Kidney tubule cell (primary cell): ENCODE data around the gene DGCR2.
"Not testable (repeated sequence)": the region's sequence is repeated elsewhere in the genome, so short reads cannot be mapped to it uniquely, and the experiment has no call there.

ENCODE experiments used
- DNase-seq: peaks from one replicate; pipeline ENCODE4 v3.0.0-alpha.2; 2018; ENCODE audit warnings: low spot score

DGCR2 gene

GRCh38 chr22:19060356-19061009 is 61.7 kb downstream of the DGCR2 start:
- no peak for DNase-seq

DNA sequence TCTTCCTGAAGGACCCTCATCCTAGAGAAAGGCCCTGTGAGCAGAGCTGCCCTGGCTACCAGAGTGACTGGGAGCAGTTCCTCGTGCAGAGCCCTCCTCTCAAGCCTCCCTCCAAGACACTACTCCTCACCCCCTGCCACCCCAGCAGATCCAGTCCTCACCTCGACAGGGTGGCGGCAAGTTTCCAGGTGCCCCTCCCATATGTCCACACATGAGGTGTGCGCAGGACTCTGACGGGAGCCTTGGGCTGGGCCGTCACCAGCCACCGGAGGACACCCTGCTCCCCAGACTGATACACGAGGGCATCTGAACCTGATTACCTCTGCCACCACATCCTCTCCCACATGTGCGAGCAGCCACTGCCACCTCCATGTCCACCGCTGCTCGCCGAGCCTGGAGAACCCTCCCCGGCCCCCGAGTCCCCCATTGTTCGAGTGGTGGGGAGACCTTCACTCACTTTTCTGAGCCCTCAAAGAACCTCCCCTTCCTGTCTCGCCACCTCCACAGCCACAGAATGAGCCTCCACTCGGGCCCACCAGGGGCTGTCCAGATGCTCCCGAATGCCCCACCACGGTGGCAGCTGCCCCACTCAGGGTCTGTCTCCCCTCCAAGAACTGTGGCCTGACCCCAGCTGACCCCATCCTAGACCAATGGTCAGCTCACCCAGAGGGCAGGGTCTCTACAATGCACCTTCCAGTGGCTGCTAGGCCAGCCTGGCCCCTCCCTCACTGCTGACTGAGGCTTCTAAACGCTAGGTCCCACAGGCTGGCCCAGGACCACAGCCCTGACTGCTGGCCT is 62.5 kb downstream of the DGCR2 start:
- no peak for DNase-seq

DNA sequence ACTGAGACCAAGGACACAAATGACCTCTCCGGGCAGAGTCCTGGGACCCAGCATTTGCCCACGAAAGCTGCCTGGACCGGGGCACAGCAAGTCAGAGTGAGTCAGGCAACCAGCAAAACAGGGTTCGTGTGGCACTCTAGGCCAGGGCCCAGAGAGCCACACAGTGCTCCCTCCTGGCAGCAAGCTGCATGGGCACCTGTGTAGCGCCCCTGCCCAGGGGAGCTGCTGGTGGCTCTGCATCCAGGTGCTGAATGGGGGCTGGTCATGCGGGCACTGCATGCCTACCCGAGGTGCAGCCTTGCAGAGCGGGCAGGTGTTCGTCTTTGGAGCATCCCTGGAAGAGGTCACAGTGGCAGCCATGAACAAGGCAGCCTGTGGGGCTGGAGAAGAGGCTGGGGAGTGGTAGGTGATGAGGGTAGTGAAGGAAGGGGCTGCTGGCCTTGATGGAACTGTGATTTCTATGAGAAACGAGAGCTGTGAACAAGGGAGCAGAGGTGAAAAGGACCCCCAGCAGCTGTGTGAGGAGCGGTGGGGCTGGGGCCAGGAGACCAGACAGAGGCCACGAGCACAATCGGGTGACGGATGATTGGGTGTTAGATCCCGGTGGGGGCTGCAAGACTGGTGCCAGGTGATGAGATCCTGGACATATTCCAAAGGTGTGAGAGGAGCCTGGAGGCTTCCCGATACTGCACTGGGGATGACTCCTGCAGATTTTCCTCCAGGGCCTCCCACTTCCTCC is 63.3 kb downstream of the DGCR2 start:
- DNase-seq: no peak

DNA sequence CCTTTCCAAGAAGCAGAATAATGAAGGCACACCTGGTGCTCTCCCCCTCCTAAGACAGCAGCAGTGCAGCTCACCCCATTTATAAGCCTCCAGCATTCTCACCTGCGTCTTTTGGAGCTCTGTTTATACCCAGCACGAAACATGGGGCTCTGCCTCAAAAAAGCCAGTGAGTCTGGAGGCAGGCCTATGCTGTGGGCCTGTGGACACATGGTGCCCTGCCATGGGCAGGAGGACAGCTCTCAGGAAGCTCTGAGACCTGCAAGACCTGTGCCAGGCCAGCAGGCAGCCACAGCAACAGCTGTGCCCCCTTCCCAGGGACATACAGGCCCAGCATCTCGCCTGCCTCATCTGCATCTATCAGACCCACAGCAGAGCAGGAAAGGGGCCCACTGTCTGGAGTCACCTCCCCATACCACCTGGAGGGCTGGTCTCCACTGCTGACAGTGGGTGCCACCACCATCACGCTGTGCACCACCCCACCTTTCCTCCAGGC is 64.2 kb downstream of the DGCR2 start:
- DNase-seq: no peak

- no peak for DNase-seq
Observed at GRCh38 chr22:19057539-19057938, 64.7 kb downstream of the DGCR2 start.

GRCh38 chr22:19056951-19057401 is 65.2 kb downstream of the DGCR2 start:
- no peak for DNase-seq

GRCh38 chr22:19055801-19056200 is 66.4 kb downstream of the DGCR2 start:
- no peak for DNase-seq

DNA sequence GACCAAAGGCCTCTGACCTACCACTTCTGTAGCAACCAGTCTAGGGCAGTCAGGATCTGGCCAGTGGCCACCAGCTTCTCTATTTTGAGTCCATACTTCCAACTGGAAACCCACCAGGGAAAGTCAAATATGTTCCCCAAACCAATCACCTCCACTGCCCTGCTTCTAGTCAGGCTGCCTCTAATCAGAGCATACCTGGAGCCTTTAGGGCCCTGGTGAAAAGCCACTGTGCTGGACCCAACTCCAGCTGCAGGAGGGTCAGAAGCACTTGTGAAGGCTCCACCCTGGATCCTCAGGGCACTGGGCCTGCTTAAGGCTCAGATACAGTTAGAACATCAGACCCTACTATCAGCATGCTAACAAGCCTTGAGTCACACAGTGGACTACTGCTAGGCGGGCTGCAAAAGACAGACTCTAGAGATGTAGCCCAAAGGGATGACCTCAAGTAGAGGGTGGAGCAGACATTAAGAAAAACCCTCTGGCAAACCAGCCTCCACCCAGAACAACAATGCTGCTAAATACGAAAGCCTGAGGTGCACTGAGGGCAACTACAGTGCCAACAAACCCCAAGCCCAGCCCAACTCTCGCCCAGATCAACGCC is 69.2 kb downstream of the DGCR2 start:
- DNase-seq: no peak

GRCh38 chr22:19051381-19052072 is 70.7 kb downstream of the DGCR2 start:
- no peak for DNase-seq

GRCh38 chr22:19050847-19051246 is 71.4 kb downstream of the DGCR2 start:
- not testable (repeated sequence) for DNase-seq

DNA sequence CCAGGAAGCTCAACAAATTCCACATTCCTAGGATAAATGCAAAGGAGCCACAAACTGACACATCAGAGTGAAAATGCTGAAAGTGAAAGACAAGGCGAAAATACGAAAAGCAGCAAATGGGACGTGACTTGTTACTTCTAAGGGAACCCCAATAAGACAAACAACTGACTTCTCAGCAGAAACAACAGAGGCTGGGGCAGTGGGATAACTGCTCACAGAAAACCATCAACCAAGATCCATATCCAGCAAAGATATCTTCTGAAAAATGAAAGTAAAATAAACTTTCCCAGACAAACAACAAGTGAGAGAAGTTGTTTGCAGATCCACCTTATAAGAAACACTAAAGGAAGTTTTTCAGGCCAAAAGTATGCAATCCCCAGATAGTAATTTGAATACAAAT is 72.1 kb downstream of the DGCR2 start:
- no peak for DNase-seq

GRCh38 chr22:19048531-19048930 is 73.7 kb downstream of the DGCR2 start:
- DNase-seq: no peak

DNA sequence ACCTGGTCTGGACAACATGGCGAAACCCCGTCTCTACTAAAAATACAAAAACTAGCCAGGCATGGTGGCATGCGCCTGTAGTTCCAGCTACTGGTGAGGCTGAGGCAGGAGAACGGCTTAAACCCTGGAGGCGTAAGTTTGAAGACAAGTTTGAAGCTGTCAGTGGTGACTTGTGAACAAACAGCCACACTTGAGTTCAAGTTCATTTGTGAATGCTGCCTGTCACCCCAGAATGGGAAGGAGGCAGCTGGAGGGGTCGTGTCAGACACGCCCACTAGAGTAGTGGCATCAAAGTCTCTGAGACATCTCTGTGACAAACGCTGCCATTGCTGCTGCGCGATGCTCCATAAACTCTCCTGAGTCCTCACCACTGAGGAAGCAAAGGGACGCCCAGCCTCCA is 74.2 kb downstream of the DGCR2 start:
- DNase-seq: no peak

GRCh38 chr22:19046719-19047609 is 75.2 kb downstream of the DGCR2 start:
- DNase-seq: no peak

GRCh38 chr22:19046287-19046686 is 75.9 kb downstream of the DGCR2 start:
- DNase-seq: no peak

- DNase-seq: no peak
Observed at GRCh38 chr22:19045094-19045493, 77.1 kb downstream of the DGCR2 start.

DNA sequence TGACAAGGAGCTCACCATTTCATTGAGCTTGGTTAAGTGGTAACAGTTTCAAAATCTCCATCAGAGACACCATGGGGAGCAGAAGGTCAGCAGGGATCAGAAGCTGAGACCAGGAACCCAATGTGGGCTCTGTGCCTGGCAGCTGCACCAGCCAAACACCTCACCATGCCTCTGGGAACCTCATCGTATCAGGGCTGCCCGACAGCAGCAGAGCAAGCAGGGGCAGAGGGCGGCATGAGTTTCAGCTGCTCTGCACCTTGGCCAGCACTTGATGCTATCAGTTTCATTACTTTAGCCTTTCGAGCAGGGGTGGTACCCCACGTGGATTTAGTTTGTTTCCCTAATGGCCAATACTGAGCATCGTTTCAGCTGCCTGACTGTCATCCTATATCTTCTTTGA is 77.8 kb downstream of the DGCR2 start:
- DNase-seq: no peak

DNA sequence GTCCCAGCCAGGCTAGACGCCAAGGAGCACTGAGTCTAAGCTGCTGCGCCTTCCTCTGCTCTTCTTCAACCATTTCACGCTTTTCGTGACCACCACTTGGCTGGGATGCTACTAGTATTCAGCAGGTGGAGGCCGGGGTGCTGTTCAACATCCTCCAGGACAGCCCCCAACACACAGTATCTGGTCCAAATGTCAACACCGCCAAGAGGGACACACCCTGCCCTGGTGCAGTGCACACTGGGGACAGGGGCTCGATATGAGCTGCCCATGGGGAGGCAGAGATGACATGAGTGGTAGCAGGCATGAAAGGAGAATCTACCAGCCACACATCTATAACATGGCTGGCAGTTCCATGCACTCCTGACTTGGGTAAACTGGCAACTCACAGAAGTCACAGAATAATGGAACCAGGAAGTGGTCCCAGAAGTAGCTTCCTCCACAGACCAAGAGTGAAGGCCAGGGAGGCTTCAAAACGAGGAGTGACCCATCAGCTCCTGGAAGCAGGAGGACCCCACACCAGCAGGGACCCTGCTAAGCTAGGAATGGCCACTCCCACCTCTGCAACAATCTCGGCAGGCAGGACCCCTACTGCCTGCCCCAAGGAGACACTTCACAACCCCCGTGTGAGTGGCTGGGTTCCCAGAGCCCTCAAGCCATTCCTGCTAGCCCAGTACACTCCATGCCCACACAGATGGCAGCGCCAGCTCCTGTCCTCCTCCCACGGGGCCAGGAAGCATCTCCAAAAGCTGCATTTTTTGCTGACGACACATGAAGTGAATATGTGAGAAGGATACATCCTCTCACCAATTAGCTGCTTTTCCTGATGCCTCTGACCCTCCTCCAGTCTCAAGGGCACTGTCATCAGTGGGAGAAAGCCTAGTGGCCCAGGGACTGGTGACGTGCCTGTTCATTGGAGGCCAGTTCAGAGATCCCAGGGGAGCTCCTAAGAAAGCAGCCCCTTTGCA is 78.8 kb downstream of the DGCR2 start:
- no peak for DNase-seq
